Skin epidermis (tissue), 12 donors: ENCODE measurements around the gene KLC1.

ENCODE experiments used
- H3K27ac ChIP-seq, 21 experiments: fragments of 200-600 bp; sonication (generic) in 11 of 21; one replicate each; pipeline ENCODE4 v1.5.0; 2020; ENCODE audit warnings: mild to moderate bottlenecking in 3 of 21, inconsistent platforms in 2 of 21, moderate library complexity in 2 of 21
- H3K4me3 ChIP-seq, 7 experiments: fragments of 200-600 bp; sonication (generic) in 2 of 7; one replicate each; pipeline ENCODE4 v1.5.0; 2020; ENCODE audit warnings: inconsistent platforms in 2 of 7, mild to moderate bottlenecking in 2 of 7, moderate library complexity in 1 of 7

KLC1 gene

GRCh38 chr14:103698380-103699260 lies 69.6 kb downstream of the KLC1 start:
- Histone ChIP-seq H3K4me3 (no peak overlapping the region), H3K27ac (peak overlapping the region in 14 of 21 experiments; percentile 22 to 77 (median 58))

GRCh38 chr14:103699261-103699661 lies 70.2 kb downstream of the KLC1 start:
- Histone ChIP-seq H3K27ac (peak overlapping the region in 1 of 21 experiments; percentile 77), H3K4me3 (no peak overlapping the region)

- Histone ChIP-seq H3K4me3 (no peak overlapping the region), H3K27ac (peak overlapping the region in 4 of 21 experiments; percentile 10 to 31 (median 22))
These were observed 71.1 kb downstream of the KLC1 start for GRCh38 chr14:103699901-103700752.

GRCh38 chr14:103700753-103701490 lies 71.9 kb downstream of the KLC1 start:
- no peak overlapping the region for H3K27ac ChIP-seq
- no peak overlapping the region for H3K4me3 ChIP-seq

- no peak overlapping the region for H3K4me3 ChIP-seq
- no peak overlapping the region for H3K27ac ChIP-seq
These were observed 73.1 kb downstream of the KLC1 start for GRCh38 chr14:103702095-103702494.

- peak overlapping the region in 3 of 21 experiments; percentile 4 to 72 (median 11) for H3K27ac ChIP-seq
These were observed 73.8 kb downstream of the KLC1 start for GRCh38 chr14:103702497-103703432.

GRCh38 chr14:103703433-103704385 lies 74.7 kb downstream of the KLC1 start:
- Histone ChIP-seq H3K4me3 (no peak overlapping the region), H3K27ac (peak overlapping the region in 6 of 21 experiments; percentile 4 to 74 (median 32))

More at GRCh38 chr14:103702497-103703432, 73.8 kb downstream of the KLC1 start:
- no peak overlapping the region for H3K4me3 ChIP-seq

GRCh38 chr14:103704708-103705107 lies 75.7 kb downstream of the KLC1 start:
- Histone ChIP-seq H3K4me3 (no peak overlapping the region), H3K27ac (peak overlapping the region in 7 of 21 experiments; percentile 6 to 74 (median 29))

- Histone ChIP-seq H3K4me3 (no peak overlapping the region), H3K27ac (peak overlapping the region in 8 of 21 experiments; percentile 2 to 74 (median 18))
These were observed 76.1 kb downstream of the KLC1 start for GRCh38 chr14:103705118-103705503.

GRCh38 chr14:103705504-103706284 lies 76.7 kb downstream of the KLC1 start:
- H3K4me3 ChIP-seq = no peak overlapping the region
- H3K27ac ChIP-seq = peak overlapping the region in 7 of 21 experiments; percentile 2 to 72 (median 29)

- Histone ChIP-seq H3K4me3 (no peak overlapping the region), H3K27ac (peak overlapping the region in 1 of 21 experiments; percentile 72)
These were observed 77.7 kb downstream of the KLC1 start for GRCh38 chr14:103706551-103707328.

- Histone ChIP-seq H3K27ac (peak overlapping the region in 1 of 21 experiments; percentile 9), H3K4me3 (no peak overlapping the region)
These were observed 78.6 kb downstream of the KLC1 start for GRCh38 chr14:103707329-103708263.

GRCh38 chr14:103708750-103709187 lies 79.8 kb downstream of the KLC1 start:
- H3K4me3 ChIP-seq = no peak overlapping the region
- peak overlapping the region in 2 of 21 experiments; percentile 9 to 37 for H3K27ac ChIP-seq

GRCh38 chr14:103709814-103710213 lies 80.8 kb downstream of the KLC1 start:
- Histone ChIP-seq H3K4me3 (no peak overlapping the region), H3K27ac (no peak overlapping the region)
